Fibroblast of the aortic adventitia (primary cell): ENCODE results near the gene DMRT2. TPM values are rescaled to one million over a fixed set of nuclear protein-coding genes. Genes with fewer than 3 reads are reported as not detected.

Source experiments
- DNase-seq: peaks from one replicate; pipeline ENCODE4 v3.0.0-alpha.2; 2010; ENCODE audit warnings: low read depth
- H3K4me3 ChIP-seq: 2 replicates; pipeline ENCODE4 v1.5.1; 2011; ENCODE audit warnings: low read depth, mild to moderate bottlenecking, control low read depth, low read length, moderate library complexity
- CTCF ChIP-seq: IDR thresholded peaks from 2 replicates; pipeline ENCODE4 v1.5.1; 2011; ENCODE audit warnings: mild to moderate bottlenecking, low read length, control low read depth, inconsistent platforms; ENCODE audit not compliant: insufficient read depth
- total RNA-seq: library from RNA; depleted of rRNA; stranded (reverse); fragments of >200 nt; gene quantifications from 2 replicates; pipeline ENCODE4 v1.2.3, GENCODE V29; 2012; ENCODE audit warnings: low replicate concordance

Gene DMRT2
- total RNA-seq, 1 donor, result 0.18 TPM

DNA sequence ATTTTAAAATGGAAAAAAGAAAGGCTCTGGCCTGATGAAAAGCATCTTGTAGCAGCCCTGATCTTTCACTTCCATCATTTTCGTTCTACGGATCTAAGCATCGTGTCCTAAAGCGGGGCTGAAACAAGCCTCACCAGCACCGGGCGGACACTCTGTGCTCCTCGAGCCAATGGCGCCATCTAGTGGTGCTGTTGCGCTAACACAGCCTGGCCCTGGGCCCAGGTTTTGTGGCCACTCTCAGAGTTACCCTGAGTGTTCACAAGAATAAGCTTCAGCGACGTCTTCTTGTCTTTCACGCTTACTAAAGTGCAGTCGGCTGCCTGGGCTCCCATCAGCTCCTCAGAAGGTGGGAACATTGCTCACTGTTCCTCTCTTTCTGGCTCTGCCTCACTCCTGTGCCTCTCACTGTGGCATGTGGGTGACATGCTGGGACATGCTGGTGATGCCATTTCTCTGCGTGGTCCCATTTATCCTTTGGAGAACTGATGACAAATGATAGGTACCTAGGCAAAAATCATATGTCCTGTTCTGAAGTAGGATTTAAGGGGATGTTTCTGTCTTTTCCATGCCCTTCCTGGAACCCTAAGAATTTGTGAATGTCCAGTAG is 41.0 kb upstream of the DMRT2 start:
- peak; percentile 94 for TF ChIP-seq CTCF
- no peak overlapping the region for H3K4me3 ChIP-seq
- DNase-seq, result peak; percentile 75

DNA sequence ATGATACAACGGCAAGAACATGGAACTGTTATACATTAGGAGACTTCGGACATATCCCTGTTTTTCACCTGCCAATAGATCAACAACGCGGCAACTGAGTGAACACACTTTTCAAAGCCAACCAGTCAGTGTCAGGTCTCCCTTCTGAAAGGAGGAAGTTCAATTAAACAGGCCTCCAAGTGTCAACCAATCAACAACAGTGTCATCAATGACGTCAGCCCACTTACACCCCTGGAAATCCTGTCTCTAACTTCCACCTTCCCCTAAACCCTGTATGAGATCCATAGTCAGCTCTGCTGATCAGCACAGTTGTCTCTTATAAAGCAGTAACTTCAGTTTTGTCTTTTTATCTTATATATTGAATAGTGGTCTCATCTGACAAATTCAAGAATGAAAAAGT is 37.1 kb upstream of the DMRT2 start:
- no peak for DNase-seq
- TF ChIP-seq CTCF, result no peak
- no peak overlapping the region for H3K4me3 ChIP-seq

GRCh38 chr9:1014225-1014624 is 35.9 kb upstream of the DMRT2 start:
- H3K4me3 ChIP-seq, result no peak overlapping the region
- no peak for DNase-seq
- TF ChIP-seq CTCF, result no peak

- DNase-seq, result no peak
- no peak for TF ChIP-seq CTCF
- no peak overlapping the region for H3K4me3 ChIP-seq
Measured at GRCh38 chr9:1014640-1015039, 35.5 kb upstream of the DMRT2 start.

DNA sequence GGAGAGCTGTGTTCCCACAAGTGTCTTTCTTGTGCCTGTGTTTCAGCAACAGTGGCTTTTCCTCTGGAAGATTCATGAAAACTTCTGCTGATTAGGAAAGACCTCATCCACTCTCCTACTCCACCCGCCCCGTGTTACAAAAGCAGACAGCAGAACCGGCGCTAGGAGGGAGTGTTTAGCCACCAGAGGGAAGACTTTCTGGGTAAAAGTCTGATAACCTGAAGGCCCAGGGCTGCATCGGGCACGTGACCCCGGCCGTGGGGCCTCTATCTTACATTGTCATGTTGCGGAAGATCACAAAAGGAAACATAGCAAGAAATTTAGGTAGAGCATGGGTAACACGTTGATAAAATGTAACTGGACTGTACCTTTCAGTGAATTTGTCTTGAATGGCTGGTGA is 32.0 kb upstream of the DMRT2 start:
- TF ChIP-seq CTCF, result peak; percentile 22
- H3K4me3 ChIP-seq, result no peak overlapping the region
- peak; percentile 7 for DNase-seq

DNA sequence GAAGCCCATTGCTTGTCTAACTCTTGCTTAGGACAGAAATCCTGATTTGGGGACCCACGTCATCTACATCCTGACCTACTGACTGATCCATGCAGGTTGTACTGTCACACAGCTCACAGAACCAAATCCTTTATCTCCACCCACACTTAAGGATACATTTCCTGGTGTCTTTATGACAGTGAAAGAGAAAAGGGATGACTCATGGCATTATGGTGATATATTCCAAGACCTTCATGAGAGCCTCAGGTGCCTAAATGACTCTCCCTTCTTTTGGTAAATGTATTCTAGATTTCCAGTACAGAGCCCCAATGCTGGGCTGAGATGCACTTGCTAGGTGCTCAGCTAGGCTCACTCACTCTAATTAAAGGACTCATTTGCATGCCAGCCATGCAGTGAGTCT is 26.0 kb upstream of the DMRT2 start:
- no peak for TF ChIP-seq CTCF
- DNase-seq, result no peak

GRCh38 chr9:1025131-1025530 is 25.0 kb upstream of the DMRT2 start:
- no peak for TF ChIP-seq CTCF
- DNase-seq, result no peak
- no peak overlapping the region for H3K4me3 ChIP-seq

More for the DNA sequence above, 26.0 kb upstream of the DMRT2 start:
- no peak overlapping the region for H3K4me3 ChIP-seq
